HepG2 (cell line): ENCODE results near the gene NLRC5. TPM values are rescaled to one million over a fixed set of nuclear protein-coding genes. Genes with fewer than 3 reads are reported as not detected.

Source experiments
- ERF ChIP-seq: IDR thresholded peaks from 2 replicates; pipeline ENCODE4 v1.6.1; 2018; ENCODE audit warnings: missing biosample characterization, missing genetic modification reagents
- MBD4 ChIP-seq: IDR thresholded peaks from 2 replicates; pipeline ENCODE4 v1.6.1; 2012; ENCODE audit warnings: low read length, inconsistent platforms, borderline replicate concordance
- MLLT10 ChIP-seq: sonication (generic); formaldehyde crosslinking; IDR thresholded peaks from 2 replicates; pipeline ENCODE4 v1.4.0; 2020; ENCODE audit warnings: missing genetic modification reagents
- SALL2 ChIP-seq: sonication (generic); formaldehyde crosslinking; IDR thresholded peaks from 2 replicates; pipeline ENCODE4 v1.8.1; 2023; ENCODE audit warnings: mild to moderate bottlenecking, missing genetic modification reagents, inconsistent platforms
- TOPORS ChIP-seq: sonication (generic); formaldehyde crosslinking; IDR thresholded peaks from 2 replicates; pipeline ENCODE4 v1.8.0; 2023; ENCODE audit warnings: mild to moderate bottlenecking, missing genetic modification reagents
- ZFX ChIP-seq: sonication (generic); formaldehyde crosslinking; IDR thresholded peaks from 2 replicates; pipeline ENCODE4 v1.4.0; 2020; ENCODE audit warnings: mild to moderate bottlenecking, low read depth, missing genetic modification reagents, moderate library complexity
- ZNF121 ChIP-seq: sonication (generic); formaldehyde crosslinking; IDR thresholded peaks from 2 replicates; pipeline ENCODE4 v1.5.0; 2020; ENCODE audit warnings: mild to moderate bottlenecking, missing genetic modification reagents
- ZNF124 ChIP-seq: sonication (generic); formaldehyde crosslinking; IDR thresholded peaks from 2 replicates; pipeline ENCODE4 v1.4.0; 2020; ENCODE audit warnings: missing genetic modification reagents
- ZNF788 ChIP-seq: sonication (generic); formaldehyde crosslinking; IDR thresholded peaks from 2 replicates; pipeline ENCODE4 v1.5.0; 2020; ENCODE audit warnings: mild to moderate bottlenecking, missing genetic modification reagents, borderline replicate concordance
- polyA plus RNA-seq, 8 experiments: library from polyadenylated mRNA; depleted of rRNA in 3 of 8; stranded (reverse) in 7 of 8; unstranded in 1 of 8; fragments of >200 nt; fragmentation: Illumina TruSeq in 4 of 8; extraction: Trizol in 4 of 8; gene quantifications; 2 replicates each; pipeline versions ENCODE4 v1.2.1 to v1.2.3, GENCODE V29; 2011 to 2016; ENCODE audit warnings: low read depth in 4 of 8, missing spikeins in 1 of 8, mixed read lengths in 1 of 8; ENCODE audit not compliant: insufficient read depth in 1 of 8
- total RNA-seq, 5 experiments: library from RNA; depleted of rRNA; stranded (reverse); fragments of >200 nt; fragmentation: Illumina TruSeq; extraction: Trizol; gene quantifications; 2 replicates each; pipeline ENCODE4 v1.2.3, GENCODE V29; 2016; ENCODE audit warnings: low read depth in 1 of 5
- TF ChIP-seq, protein P1 (sequence below): sonication (generic); formaldehyde crosslinking; IDR thresholded peaks from 2 replicates; pipeline ENCODE4 v1.4.0; 2020; ENCODE audit warnings: missing genetic modification reagents
- TF ChIP-seq, protein P2 (sequence below): sonication (generic); formaldehyde crosslinking; IDR thresholded peaks from 2 replicates; pipeline ENCODE4 v1.4.0; 2020; ENCODE audit warnings: missing genetic modification reagents, borderline replicate concordance
- TF ChIP-seq, protein P3 (sequence below): fragments of 450-650 bp; IDR thresholded peaks from 2 replicates; pipeline ENCODE4 v1.6.1; 2017
- TF ChIP-seq, protein P4 (sequence below): sonication (generic); formaldehyde crosslinking; IDR thresholded peaks from 2 replicates; pipeline ENCODE4 v1.4.0; 2020; ENCODE audit warnings: mild to moderate bottlenecking, low read depth, missing genetic modification reagents
- TF ChIP-seq, protein P5 (sequence below): sonication (generic); formaldehyde crosslinking; IDR thresholded peaks from 2 replicates; pipeline ENCODE4 v1.5.0; 2020; ENCODE audit warnings: mild to moderate bottlenecking, missing genetic modification reagents
- TF ChIP-seq, protein P6 (sequence below): IDR thresholded peaks from 2 replicates; pipeline ENCODE4 v1.6.1; 2016; ENCODE audit warnings: missing compliant biosample characterization, missing genetic modification reagents, borderline replicate concordance

Gene NLRC5
- total and polyA plus RNA-seq, 2 of the 13 experiments (the other 11 are each of a cell fraction or from before 2014, with no cell fraction given) = 6.3 to 12.7 TPM

DNA sequence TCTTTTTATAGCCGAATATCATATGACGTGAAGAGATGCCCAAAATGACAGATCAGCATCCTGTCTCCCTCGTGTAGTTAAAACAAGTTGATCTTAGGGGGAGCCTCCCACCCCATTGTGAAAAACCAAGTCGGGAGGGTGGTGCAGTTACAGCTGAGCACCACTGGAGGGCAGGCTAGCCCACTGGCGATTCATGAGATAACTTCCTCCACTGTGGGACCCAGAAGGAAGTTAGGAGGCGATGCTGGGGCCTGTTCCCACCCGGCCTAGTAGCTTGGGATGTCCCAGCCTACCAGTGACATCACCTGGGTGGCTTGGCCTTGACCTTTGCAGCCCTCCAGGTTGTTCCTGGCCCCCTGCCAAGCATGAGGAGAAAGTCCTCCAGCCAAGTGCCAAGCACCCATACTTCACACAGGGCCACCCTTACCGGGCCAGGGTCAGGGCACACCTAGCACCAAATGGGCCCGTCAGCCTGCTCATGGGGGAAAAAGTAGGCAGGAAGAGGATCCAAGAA lies 95.0 kb downstream of the NLRC5 start (continued):
- TF ChIP-seq, protein P1, sequence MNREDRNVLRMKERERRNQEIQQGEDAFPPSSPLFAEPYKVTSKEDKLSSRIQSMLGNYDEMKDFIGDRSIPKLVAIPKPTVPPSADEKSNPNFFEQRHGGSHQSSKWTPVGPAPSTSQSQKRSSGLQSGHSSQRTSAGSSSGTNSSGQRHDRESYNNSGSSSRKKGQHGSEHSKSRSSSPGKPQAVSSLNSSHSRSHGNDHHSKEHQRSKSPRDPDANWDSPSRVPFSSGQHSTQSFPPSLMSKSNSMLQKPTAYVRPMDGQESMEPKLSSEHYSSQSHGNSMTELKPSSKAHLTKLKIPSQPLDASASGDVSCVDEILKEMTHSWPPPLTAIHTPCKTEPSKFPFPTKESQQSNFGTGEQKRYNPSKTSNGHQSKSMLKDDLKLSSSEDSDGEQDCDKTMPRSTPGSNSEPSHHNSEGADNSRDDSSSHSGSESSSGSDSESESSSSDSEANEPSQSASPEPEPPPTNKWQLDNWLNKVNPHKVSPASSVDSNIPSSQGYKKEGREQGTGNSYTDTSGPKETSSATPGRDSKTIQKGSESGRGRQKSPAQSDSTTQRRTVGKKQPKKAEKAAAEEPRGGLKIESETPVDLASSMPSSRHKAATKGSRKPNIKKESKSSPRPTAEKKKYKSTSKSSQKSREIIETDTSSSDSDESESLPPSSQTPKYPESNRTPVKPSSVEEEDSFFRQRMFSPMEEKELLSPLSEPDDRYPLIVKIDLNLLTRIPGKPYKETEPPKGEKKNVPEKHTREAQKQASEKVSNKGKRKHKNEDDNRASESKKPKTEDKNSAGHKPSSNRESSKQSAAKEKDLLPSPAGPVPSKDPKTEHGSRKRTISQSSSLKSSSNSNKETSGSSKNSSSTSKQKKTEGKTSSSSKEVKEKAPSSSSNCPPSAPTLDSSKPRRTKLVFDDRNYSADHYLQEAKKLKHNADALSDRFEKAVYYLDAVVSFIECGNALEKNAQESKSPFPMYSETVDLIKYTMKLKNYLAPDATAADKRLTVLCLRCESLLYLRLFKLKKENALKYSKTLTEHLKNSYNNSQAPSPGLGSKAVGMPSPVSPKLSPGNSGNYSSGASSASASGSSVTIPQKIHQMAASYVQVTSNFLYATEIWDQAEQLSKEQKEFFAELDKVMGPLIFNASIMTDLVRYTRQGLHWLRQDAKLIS (CRISPR knock-in tag) = no peak
- TF ChIP-seq, protein P2, sequence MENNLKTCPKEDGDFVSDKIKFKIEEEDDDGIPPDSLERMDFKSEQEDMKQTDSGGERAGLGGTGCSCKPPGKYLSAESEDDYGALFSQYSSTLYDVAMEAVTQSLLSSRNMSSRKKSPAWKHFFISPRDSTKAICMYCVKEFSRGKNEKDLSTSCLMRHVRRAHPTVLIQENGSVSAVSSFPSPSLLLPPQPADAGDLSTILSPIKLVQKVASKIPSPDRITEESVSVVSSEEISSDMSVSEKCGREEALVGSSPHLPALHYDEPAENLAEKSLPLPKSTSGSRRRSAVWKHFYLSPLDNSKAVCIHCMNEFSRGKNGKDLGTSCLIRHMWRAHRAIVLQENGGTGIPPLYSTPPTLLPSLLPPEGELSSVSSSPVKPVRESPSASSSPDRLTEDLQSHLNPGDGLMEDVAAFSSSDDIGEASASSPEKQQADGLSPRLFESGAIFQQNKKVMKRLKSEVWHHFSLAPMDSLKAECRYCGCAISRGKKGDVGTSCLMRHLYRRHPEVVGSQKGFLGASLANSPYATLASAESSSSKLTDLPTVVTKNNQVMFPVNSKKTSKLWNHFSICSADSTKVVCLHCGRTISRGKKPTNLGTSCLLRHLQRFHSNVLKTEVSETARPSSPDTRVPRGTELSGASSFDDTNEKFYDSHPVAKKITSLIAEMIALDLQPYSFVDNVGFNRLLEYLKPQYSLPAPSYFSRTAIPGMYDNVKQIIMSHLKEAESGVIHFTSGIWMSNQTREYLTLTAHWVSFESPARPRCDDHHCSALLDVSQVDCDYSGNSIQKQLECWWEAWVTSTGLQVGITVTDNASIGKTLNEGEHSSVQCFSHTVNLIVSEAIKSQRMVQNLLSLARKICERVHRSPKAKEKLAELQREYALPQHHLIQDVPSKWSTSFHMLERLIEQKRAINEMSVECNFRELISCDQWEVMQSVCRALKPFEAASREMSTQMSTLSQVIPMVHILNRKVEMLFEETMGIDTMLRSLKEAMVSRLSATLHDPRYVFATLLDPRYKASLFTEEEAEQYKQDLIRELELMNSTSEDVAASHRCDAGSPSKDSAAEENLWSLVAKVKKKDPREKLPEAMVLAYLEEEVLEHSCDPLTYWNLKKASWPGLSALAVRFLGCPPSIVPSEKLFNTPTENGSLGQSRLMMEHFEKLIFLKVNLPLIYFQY = no peak
- TF ChIP-seq ZNF124 (CRISPR knock-in tag) (0 out of 2 replicates have a peak, but pooled peaks have one; percentile 27), SALL2 (CRISPR knock-in tag) (0 out of 2 replicates have a peak, but pooled peaks have one; percentile 8), ZNF121 (CRISPR knock-in tag) (no peak), ZNF788 (CRISPR knock-in tag) (peak; percentile 22; the same call in 1 of the 2 replicates), TOPORS (no peak), MLLT10 (no peak), ZFX (CRISPR knock-in tag) (peak; percentile 25; the same call in 1 of the 2 replicates), ERF (CRISPR knock-in tag) (peak; percentile 62; the same call in 1 of the 2 replicates), MBD4 (no peak)
- TF ChIP-seq, protein P3, sequence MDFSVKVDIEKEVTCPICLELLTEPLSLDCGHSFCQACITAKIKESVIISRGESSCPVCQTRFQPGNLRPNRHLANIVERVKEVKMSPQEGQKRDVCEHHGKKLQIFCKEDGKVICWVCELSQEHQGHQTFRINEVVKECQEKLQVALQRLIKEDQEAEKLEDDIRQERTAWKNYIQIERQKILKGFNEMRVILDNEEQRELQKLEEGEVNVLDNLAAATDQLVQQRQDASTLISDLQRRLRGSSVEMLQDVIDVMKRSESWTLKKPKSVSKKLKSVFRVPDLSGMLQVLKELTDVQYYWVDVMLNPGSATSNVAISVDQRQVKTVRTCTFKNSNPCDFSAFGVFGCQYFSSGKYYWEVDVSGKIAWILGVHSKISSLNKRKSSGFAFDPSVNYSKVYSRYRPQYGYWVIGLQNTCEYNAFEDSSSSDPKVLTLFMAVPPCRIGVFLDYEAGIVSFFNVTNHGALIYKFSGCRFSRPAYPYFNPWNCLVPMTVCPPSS = no peak
- TF ChIP-seq, protein P4, sequence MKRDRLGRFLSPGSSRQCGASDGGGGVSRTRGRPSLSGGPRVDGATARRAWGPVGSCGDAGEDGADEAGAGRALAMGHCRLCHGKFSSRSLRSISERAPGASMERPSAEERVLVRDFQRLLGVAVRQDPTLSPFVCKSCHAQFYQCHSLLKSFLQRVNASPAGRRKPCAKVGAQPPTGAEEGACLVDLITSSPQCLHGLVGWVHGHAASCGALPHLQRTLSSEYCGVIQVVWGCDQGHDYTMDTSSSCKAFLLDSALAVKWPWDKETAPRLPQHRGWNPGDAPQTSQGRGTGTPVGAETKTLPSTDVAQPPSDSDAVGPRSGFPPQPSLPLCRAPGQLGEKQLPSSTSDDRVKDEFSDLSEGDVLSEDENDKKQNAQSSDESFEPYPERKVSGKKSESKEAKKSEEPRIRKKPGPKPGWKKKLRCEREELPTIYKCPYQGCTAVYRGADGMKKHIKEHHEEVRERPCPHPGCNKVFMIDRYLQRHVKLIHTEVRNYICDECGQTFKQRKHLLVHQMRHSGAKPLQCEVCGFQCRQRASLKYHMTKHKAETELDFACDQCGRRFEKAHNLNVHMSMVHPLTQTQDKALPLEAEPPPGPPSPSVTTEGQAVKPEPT (CRISPR knock-in tag) = no peak
- TF ChIP-seq, protein P5, sequence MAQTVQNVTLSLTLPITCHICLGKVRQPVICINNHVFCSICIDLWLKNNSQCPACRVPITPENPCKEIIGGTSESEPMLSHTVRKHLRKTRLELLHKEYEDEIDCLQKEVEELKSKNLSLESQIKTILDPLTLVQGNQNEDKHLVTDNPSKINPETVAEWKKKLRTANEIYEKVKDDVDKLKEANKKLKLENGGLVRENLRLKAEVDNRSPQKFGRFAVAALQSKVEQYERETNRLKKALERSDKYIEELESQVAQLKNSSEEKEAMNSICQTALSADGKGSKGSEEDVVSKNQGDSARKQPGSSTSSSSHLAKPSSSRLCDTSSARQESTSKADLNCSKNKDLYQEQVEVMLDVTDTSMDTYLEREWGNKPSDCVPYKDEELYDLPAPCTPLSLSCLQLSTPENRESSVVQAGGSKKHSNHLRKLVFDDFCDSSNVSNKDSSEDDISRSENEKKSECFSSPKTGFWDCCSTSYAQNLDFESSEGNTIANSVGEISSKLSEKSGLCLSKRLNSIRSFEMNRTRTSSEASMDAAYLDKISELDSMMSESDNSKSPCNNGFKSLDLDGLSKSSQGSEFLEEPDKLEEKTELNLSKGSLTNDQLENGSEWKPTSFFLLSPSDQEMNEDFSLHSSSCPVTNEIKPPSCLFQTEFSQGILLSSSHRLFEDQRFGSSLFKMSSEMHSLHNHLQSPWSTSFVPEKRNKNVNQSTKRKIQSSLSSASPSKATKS (CRISPR knock-in tag) = no peak
- TF ChIP-seq, protein P6, sequence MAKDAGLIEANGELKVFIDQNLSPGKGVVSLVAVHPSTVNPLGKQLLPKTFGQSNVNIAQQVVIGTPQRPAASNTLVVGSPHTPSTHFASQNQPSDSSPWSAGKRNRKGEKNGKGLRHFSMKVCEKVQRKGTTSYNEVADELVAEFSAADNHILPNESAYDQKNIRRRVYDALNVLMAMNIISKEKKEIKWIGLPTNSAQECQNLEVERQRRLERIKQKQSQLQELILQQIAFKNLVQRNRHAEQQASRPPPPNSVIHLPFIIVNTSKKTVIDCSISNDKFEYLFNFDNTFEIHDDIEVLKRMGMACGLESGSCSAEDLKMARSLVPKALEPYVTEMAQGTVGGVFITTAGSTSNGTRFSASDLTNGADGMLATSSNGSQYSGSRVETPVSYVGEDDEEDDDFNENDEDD (CRISPR knock-in tag) = no peak
